HG03439 (cell line): ENCODE results near the gene NDOR1.
A peak's percentile ranks its signal among the peaks of the same experiment; 100 is the strongest.

Experiments used
- ATAC-seq: cut with Tn5 transposase; IDR thresholded peaks from one replicate; pipeline ENCODE4 v1.9.1; 2021; ENCODE audit warnings: mild to moderate bottlenecking, moderate library complexity; ENCODE audit not compliant: unreplicated experiment

Gene NDOR1

GRCh38 chr9:137219757-137220316 lies 14.3 kb downstream of the NDOR1 start:
- no peak for ATAC-seq

GRCh38 chr9:137220317-137221094 lies 15.0 kb downstream of the NDOR1 start:
- no peak for ATAC-seq

GRCh38 chr9:137221095-137221505 lies 15.6 kb downstream of the NDOR1 start:
- ATAC-seq, result no peak

GRCh38 chr9:137221506-137222111 lies 16.1 kb downstream of the NDOR1 start:
- ATAC-seq, result no peak

GRCh38 chr9:137222190-137223077 lies 16.9 kb downstream of the NDOR1 start, which contains the start of gene RNF208:
Gene RNF208, minus strand, starts transcription at chr9:137222240. Its CDS starts 1,028 bp downstream, at chr9:137221212.
- peak; percentile 11 for ATAC-seq

GRCh38 chr9:137223078-137223970 lies 17.8 kb downstream of the NDOR1 start:
- peak; percentile 76 for ATAC-seq

GRCh38 chr9:137224830-137225694 lies 19.6 kb downstream of the NDOR1 start, which contains the start of gene CYSRT1:
Gene CYSRT1, plus strand, starts transcription at chr9:137225174. Its CDS starts 448 bp downstream, at chr9:137225622.
- no peak for ATAC-seq

- no peak for ATAC-seq
These were observed 20.3 kb downstream of the NDOR1 start for GRCh38 chr9:137225699-137226331.

GRCh38 chr9:137226338-137227053 lies 21.0 kb downstream of the NDOR1 start:
- ATAC-seq, result no peak

- no peak for ATAC-seq
These were observed 21.8 kb downstream of the NDOR1 start, which contains the start of gene RNF224 for GRCh38 chr9:137227054-137227852. Gene RNF224, plus strand, starts transcription at chr9:137227502. Its CDS starts 834 bp downstream, at chr9:137228336.

GRCh38 chr9:137227853-137228505 lies 22.5 kb downstream of the NDOR1 start:
- ATAC-seq, result no peak

GRCh38 chr9:137228506-137228967 lies 23.0 kb downstream of the NDOR1 start:
- ATAC-seq, result no peak

GRCh38 chr9:137228968-137229896 lies 23.7 kb downstream of the NDOR1 start:
- no peak for ATAC-seq

- no peak for ATAC-seq
These were observed 24.6 kb downstream of the NDOR1 start for GRCh38 chr9:137229903-137230704.
